Gastroesophageal sphincter (tissue), 4 donors: Measurements from ENCODE around the gene THADA. TPM values are rescaled to one million over a fixed set of nuclear protein-coding genes. Genes with fewer than 3 reads are reported as not detected.
"Not testable (repeated sequence)": the region's sequence is repeated elsewhere in the genome, so short reads cannot be mapped to it uniquely, and the experiment has no call there.

Experiments used
- ATAC-seq: fragments of 150-250 bp; one replicate; pipeline ENCODE4 v1.9.1; 2016; ENCODE audit warnings: mild to moderate bottlenecking, moderate library complexity
- H3K27ac ChIP-seq, 4 donors: fragments of 200-600 bp; sonication (generic) in 3 of 4; 1 replicate in 3 of 4; 2 replicates in 1 of 4; pipeline ENCODE4 v1.5.1; 2016 to 2019
- H3K27me3 ChIP-seq: fragments of 200-600 bp; sonication (generic); one replicate; pipeline ENCODE4 v1.5.1; 2019
- H3K36me3 ChIP-seq, 2 donors: fragments of 200-600 bp; sonication (generic); one replicate each; pipeline ENCODE4 v1.5.1; 2019; ENCODE audit warnings: control low read depth in 1 of 2
- H3K4me1 ChIP-seq, 3 donors: fragments of 200-600 bp; sonication (generic); 1 replicate in 2 of 3; 2 replicates in 1 of 3; pipeline ENCODE4 v1.5.1; 2016 to 2019; ENCODE audit warnings: control low read depth in 2 of 3
- H3K4me3 ChIP-seq, 2 donors: fragments of 200-600 bp; sonication (generic); one replicate each; pipeline ENCODE4 v1.5.1; 2019; ENCODE audit warnings: mild to moderate bottlenecking in 1 of 2, moderate library complexity in 1 of 2
- H3K9me3 ChIP-seq, 3 donors: fragments of 200-600 bp; sonication (generic); one replicate each; pipeline ENCODE4 v1.5.1; 2017 to 2019; ENCODE audit warnings: control low read depth in 2 of 3
- EP300 ChIP-seq: sonication (generic); formaldehyde crosslinking; IDR thresholded peaks from one replicate; pipeline ENCODE4 v1.6.1; 2017; ENCODE audit warnings: antibody characterized with exemption, mild to moderate bottlenecking
- POLR2A ChIP-seq, 2 donors: fragments of 450-650 bp; IDR thresholded peaks; one replicate each; pipeline ENCODE4 v1.6.1; 2017; ENCODE audit warnings: antibody characterized with exemption in 2 of 2, mild to moderate bottlenecking in 2 of 2, moderate library complexity in 1 of 2
- POLR2AphosphoS5 ChIP-seq: sonication (generic); formaldehyde crosslinking; IDR thresholded peaks from one replicate; pipeline ENCODE4 v1.6.1; 2017; ENCODE audit warnings: antibody characterized with exemption
- WGBS, 2 donors: methylation state at CpG; one replicate each; pipeline ENCODE4 v1.1.5; 2018; ENCODE audit warnings: low coverage in 1 of 2; 5-methylcytosine and 5-hydroxymethylcytosine counted together
- total RNA-seq, 4 donors: library from RNA; depleted of rRNA; stranded (reverse); fragments of >200 nt; gene quantifications; one replicate each; pipeline ENCODE4 v1.1.0, GENCODE V29; 2016
- TF ChIP-seq, protein P1 (sequence below), 4 experiments: fragments of 200-600 bp in 2 of 4; fragments of 450-650 bp in 2 of 4; sonication (generic) in 1 of 4; IDR thresholded peaks; one replicate each; pipeline ENCODE4 v1.5.1; 2017 to 2019; ENCODE audit warnings: antibody characterized with exemption in 4 of 4, mild to moderate bottlenecking in 2 of 4, moderate library complexity in 2 of 4

Gene THADA
- total RNA-seq, 4 donors from 2014 or later = 19.7 to 34.4 (median 22.3) TPM

- H3K27me3 ChIP-seq = no peaks in the 10 kb centered on the region
- ATAC-seq = peak; percentile 24
- H3K4me1 ChIP-seq = peaks cover 19 to 67% (median 40%) of the 10 kb centered on the region in 3 donors
- H3K36me3 ChIP-seq = no peaks in the 10 kb centered on the region
- WGBS, 2 donors = 26 to 53% methylated on average over 7 to 13 of the region's 13 CpGs
- H3K27ac ChIP-seq = peak overlapping the region in 3 of 4 donors; percentile 67 to 83 (median 73)
- H3K9me3 ChIP-seq = no peaks in the 10 kb centered on the region
- no peak overlapping the region for H3K4me3 ChIP-seq
- TF ChIP-seq POLR2AphosphoS5 = peak; percentile 46
- TF ChIP-seq, protein P1, sequence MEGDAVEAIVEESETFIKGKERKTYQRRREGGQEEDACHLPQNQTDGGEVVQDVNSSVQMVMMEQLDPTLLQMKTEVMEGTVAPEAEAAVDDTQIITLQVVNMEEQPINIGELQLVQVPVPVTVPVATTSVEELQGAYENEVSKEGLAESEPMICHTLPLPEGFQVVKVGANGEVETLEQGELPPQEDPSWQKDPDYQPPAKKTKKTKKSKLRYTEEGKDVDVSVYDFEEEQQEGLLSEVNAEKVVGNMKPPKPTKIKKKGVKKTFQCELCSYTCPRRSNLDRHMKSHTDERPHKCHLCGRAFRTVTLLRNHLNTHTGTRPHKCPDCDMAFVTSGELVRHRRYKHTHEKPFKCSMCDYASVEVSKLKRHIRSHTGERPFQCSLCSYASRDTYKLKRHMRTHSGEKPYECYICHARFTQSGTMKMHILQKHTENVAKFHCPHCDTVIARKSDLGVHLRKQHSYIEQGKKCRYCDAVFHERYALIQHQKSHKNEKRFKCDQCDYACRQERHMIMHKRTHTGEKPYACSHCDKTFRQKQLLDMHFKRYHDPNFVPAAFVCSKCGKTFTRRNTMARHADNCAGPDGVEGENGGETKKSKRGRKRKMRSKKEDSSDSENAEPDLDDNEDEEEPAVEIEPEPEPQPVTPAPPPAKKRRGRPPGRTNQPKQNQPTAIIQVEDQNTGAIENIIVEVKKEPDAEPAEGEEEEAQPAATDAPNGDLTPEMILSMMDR (IDR thresholded peaks at IDR 0.05) = no peak
- TF ChIP-seq POLR2A (IDR thresholded peaks at IDR 0.05) = no peak
Observed at GRCh38 chr2:43300781-43301583, 294.9 kb downstream of the THADA start.

DNA sequence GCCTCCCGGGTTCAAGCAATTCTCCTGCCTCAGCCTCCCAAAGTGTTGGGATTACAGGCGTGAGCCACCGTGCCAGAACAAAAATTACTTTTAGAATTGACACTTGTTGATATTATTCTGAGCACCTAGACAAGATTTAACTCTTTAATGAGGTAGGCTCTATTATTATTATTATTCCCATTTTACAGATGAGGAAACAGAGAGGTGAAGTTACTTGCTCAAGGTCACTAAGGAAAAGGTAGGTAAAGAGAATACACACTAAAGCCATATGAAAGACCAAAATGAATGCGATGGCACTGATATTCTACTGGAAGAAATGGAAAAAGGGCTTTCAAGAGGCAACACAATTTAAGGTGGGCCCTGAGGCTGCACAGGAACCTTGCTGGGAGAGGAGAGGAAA lies 295.6 kb downstream of the THADA start:
- peak overlapping the region in 3 of 4 donors; percentile 67 to 83 (median 73) for H3K27ac ChIP-seq
- H3K36me3 ChIP-seq = no peaks in the 10 kb centered on the region
- WGBS, 2 donors = 95% methylated on average over 4 of the region's 4 CpGs; no CpG with 5 or more reads in 1 of the 2 donors
- ATAC-seq = no peak
- TF ChIP-seq, protein P1 (IDR thresholded peaks at IDR 0.05) = no peak
- TF ChIP-seq EP300 = no peak
- TF ChIP-seq POLR2AphosphoS5 = no peak
- TF ChIP-seq POLR2A (IDR thresholded peaks at IDR 0.05) = no peak
- H3K4me1 ChIP-seq = peaks cover 17 to 59% (median 38%) of the 10 kb centered on the region in 3 donors
- H3K4me3 ChIP-seq = no peak overlapping the region
- no peaks in the 10 kb centered on the region for H3K9me3 ChIP-seq
- H3K27me3 ChIP-seq = no peaks in the 10 kb centered on the region

DNA sequence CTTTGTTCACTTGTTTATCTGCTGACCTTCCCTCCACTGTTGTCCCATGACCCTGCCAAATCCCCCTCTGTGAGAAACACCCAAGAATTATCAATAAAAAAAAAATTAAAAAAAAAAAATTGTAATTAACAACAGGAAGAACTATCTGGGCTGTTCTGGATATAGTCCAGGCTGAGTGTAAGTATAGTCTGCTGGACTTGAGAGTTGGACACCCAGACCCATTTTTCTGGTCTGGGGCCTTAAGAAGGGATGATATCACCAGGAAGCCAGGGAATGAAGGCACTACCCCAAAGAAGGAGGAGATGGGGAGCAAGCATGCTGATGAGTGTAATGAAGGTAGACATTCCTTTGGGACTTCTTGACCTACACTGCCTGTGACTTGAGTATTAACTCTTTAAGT lies 297.3 kb downstream of the THADA start:
- Histone ChIP-seq H3K9me3 (no peaks in the 10 kb centered on the region), H3K4me3 (no peak overlapping the region), H3K27me3 (no peaks in the 10 kb centered on the region), H3K4me1 (peaks cover 9 to 53% (median 26%) of the 10 kb centered on the region in 3 donors), H3K36me3 (no peaks in the 10 kb centered on the region), H3K27ac (no peak overlapping the region)
- no peak for ATAC-seq
- no peak for TF ChIP-seq EP300
- TF ChIP-seq, protein P1 (IDR thresholded peaks at IDR 0.05) = no peak
- TF ChIP-seq POLR2AphosphoS5 = no peak
- TF ChIP-seq POLR2A (IDR thresholded peaks at IDR 0.05) = no peak

DNA sequence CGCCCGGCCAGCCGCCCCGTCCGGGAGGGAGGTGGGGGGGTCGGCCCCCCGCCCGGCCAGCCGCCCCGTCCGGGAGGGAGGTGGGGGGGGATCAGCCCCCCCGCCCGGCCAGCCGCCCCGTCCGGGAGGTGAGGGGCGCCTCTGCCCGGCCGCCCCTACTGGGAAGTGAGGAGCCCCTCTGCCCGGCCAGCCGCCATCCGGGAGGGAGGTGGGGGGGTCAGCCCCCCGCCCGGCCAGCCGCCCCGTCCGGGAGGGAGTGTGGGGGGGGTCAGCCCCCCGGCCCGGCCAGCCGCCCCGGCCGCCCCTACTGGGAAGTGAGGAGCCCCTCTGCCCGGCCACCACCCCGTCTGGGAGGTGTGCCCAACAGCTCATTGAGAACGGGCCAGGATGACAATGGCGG lies 298.1 kb downstream of the THADA start:
- H3K4me3 ChIP-seq, H3K27me3 ChIP-seq, H3K36me3 ChIP-seq, ATAC-seq, H3K9me3 ChIP-seq, H3K27ac ChIP-seq: not testable (repeated sequence)
- peaks cover 6 to 46% (median 20%) of the 10 kb centered on the region in 3 donors for H3K4me1 ChIP-seq
- no CpG with 5 or more reads among the region's 36 CpGs for WGBS, 2 donors

GRCh38 chr2:43294973-43295603 lies 300.8 kb downstream of the THADA start:
- H3K27me3 ChIP-seq = no peaks in the 10 kb centered on the region
- peaks cover 0 to 19% (median 1%) of the 10 kb centered on the region in 3 donors for H3K4me1 ChIP-seq
- peaks cover 0 to 26% of the 10 kb centered on the region in 2 donors for H3K36me3 ChIP-seq
- H3K4me3 ChIP-seq = no peak overlapping the region
- H3K27ac ChIP-seq = peak overlapping the region in 2 of 4 donors; percentile 62 to 73
- 63 to 67% methylated on average over 3 to 4 of the region's 5 CpGs for WGBS, 2 donors
- no peak for TF ChIP-seq EP300
- TF ChIP-seq POLR2A (IDR thresholded peaks at IDR 0.05) = no peak
- TF ChIP-seq, protein P1 (IDR thresholded peaks at IDR 0.05) = no peak
- TF ChIP-seq POLR2AphosphoS5 = no peak
- no peak for ATAC-seq
- no peaks in the 10 kb centered on the region for H3K9me3 ChIP-seq
